ENCODE data around the gene SLC2A13. TPM values are rescaled to one million over a fixed set of nuclear protein-coding genes. Genes with fewer than 3 reads are reported as not detected.
A peak's percentile ranks its signal among the peaks of the same experiment; 100 is the strongest.

The SLC2A13 gene
- total RNA-seq, 1 experiment from 2014 or later = 7.0 TPM

GRCh38 chr12:39884616-39885125, 221.2 kb downstream of the SLC2A13 start:
- Histone ChIP-seq H2BK12ac (ENCODE audit: insufficient read length, low read depth, low read length) (no peak overlapping the region), H3K4ac (ENCODE audit: low read depth, low read length) (no peak overlapping the region), H2BK15ac (ENCODE audit: low read depth, low read length) (no peak overlapping the region), H3K23ac (ENCODE audit: insufficient read length, low read depth, low read length) (no peak overlapping the region), H3K27me3 (ENCODE audit: insufficient read depth, low read length) (no peaks in the 10 kb centered on the region), H3K9me3 (ENCODE audit: control insufficient read depth, low read depth, low read length) (peaks cover 4% of the 10 kb centered on the region), H4K5ac (ENCODE audit: insufficient read length, low read depth, low read length) (no peak overlapping the region), H3K4me2 (ENCODE audit: insufficient read depth, insufficient read length, low read length) (no peak overlapping the region), H2BK5ac (ENCODE audit: insufficient read length, low read length) (no peak overlapping the region), H4K8ac (replicated peaks; ENCODE audit: insufficient read length, low read depth, low read length) (no peak overlapping the region), H3K18ac (ENCODE audit: insufficient read length, low read depth, low read length) (no peak overlapping the region), H3K56ac (ENCODE audit: insufficient read length, low read depth, low read length) (no peak overlapping the region), H3K79me2 (ENCODE audit: insufficient read depth, low read length) (no peaks in the 10 kb centered on the region), H3K27ac (ENCODE audit: insufficient read length, low read depth, low read length) (no peak overlapping the region), H4K20me1 (ENCODE audit: control insufficient read depth, insufficient read depth, insufficient read length) (no peaks in the 10 kb centered on the region), H3K79me1 (ENCODE audit: insufficient read depth, low read depth, low read length, poor library complexity, severe bottlenecking) (no peaks in the 10 kb centered on the region), H3T11ph (ENCODE audit: low read length) (no peak overlapping the region), H3K23me2 (ENCODE audit: insufficient read length, low read depth, low read length, poor library complexity, severe bottlenecking) (no peaks in the 10 kb centered on the region), H2AFZ (ENCODE audit: low read length) (no peak overlapping the region), H2AK5ac (ENCODE audit: insufficient read length, low read length) (no peak overlapping the region), H2BK20ac (ENCODE audit: low read depth, low read length, poor library complexity, severe bottlenecking) (no peak overlapping the region), H2BK120ac (ENCODE audit: low read depth, low read length, poor library complexity, severe bottlenecking) (no peak overlapping the region), H3K14ac (ENCODE audit: insufficient read depth, low read length) (no peak overlapping the region), H3K9ac (ENCODE audit: extremely low read depth, insufficient read length, low read length) (no peak overlapping the region), H3K4me1 (ENCODE audit: insufficient read depth, low read length) (no peaks in the 10 kb centered on the region), H4K91ac (ENCODE audit: insufficient read length, low read depth, low read length) (no peak overlapping the region)
- peaks cover 10 to 11% (median 10%) of the 10 kb centered on the region in 3 experiments for H3K36me3 Mint-ChIP-seq (ENCODE audit: insufficient read depth in 1 of 3, low read depth in 3 of 3)
- peak overlapping the region in 1 of 3 experiments; percentile 40; a peak in 1 of 7 replicates for H3K27ac Mint-ChIP-seq
- no peak for DNase-seq
- TF ChIP-seq, protein P1, sequence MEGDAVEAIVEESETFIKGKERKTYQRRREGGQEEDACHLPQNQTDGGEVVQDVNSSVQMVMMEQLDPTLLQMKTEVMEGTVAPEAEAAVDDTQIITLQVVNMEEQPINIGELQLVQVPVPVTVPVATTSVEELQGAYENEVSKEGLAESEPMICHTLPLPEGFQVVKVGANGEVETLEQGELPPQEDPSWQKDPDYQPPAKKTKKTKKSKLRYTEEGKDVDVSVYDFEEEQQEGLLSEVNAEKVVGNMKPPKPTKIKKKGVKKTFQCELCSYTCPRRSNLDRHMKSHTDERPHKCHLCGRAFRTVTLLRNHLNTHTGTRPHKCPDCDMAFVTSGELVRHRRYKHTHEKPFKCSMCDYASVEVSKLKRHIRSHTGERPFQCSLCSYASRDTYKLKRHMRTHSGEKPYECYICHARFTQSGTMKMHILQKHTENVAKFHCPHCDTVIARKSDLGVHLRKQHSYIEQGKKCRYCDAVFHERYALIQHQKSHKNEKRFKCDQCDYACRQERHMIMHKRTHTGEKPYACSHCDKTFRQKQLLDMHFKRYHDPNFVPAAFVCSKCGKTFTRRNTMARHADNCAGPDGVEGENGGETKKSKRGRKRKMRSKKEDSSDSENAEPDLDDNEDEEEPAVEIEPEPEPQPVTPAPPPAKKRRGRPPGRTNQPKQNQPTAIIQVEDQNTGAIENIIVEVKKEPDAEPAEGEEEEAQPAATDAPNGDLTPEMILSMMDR (conservative IDR thresholded peaks at IDR 0.05) = no peak
- WGBS (ENCODE audit: extremely low coverage, insufficient read length, low lambda C conversion rate) = no CpG with 5 or more reads among the region's 2 CpGs
- H3K27me3 Mint-ChIP-seq (ENCODE audit: low read depth) = no peaks in the 10 kb centered on the region
- no peak overlapping the region for H3K4me3 Mint-ChIP-seq
- H3K9me3 Mint-ChIP-seq = peaks cover 7 to 14% of the 10 kb centered on the region in 2 experiments
- H3K4me1 Mint-ChIP-seq = peaks cover 9 to 17% of the 10 kb centered on the region in 2 experiments; a peak in 3 of 4 replicates
